Lower lobe of right lung (tissue), 2 donors: ENCODE measurements around the gene LRP1-AS. TPM values are rescaled to one million over a fixed set of nuclear protein-coding genes. Genes with fewer than 3 reads are reported as not detected.

Source experiments
- ATAC-seq, 2 donors: fragments of 200-7000 bp; cut with Tn5 transposase; one replicate each; pipeline ENCODE4 v1.9.1; 2020 to 2022; ENCODE audit warnings: mild to moderate bottlenecking in 2 of 2, moderate library complexity in 2 of 2
- DNase-seq: peaks from one replicate; pipeline ENCODE4 v3.0.0-alpha.2; 2020
- H3K27ac ChIP-seq: fragments of 200-600 bp; one replicate; pipeline ENCODE4 v1.8.0; 2022
- H3K27me3 ChIP-seq: fragments of 200-600 bp; one replicate; pipeline ENCODE4 v1.8.0; 2022; ENCODE audit warnings: low read depth
- H3K36me3 ChIP-seq: fragments of 200-600 bp; one replicate; pipeline ENCODE4 v1.8.0; 2022; ENCODE audit warnings: mild to moderate bottlenecking
- H3K4me1 ChIP-seq: fragments of 200-600 bp; one replicate; pipeline ENCODE4 v1.8.0; 2022
- H3K4me3 ChIP-seq: fragments of 200-600 bp; one replicate; pipeline ENCODE4 v1.8.0; 2022; ENCODE audit warnings: mild to moderate bottlenecking
- H3K9me3 ChIP-seq: fragments of 200-600 bp; one replicate; pipeline ENCODE4 v1.8.0; 2022
- CTCF ChIP-seq: fragments of 200-600 bp; IDR thresholded peaks from one replicate; pipeline ENCODE4 v1.8.0; 2022; ENCODE audit warnings: antibody characterized with exemption, mild to moderate bottlenecking
- intact Hi-C: fragments of 100-400 bp; cut with DNase I; formaldehyde crosslinking; loops from one replicate; pipeline ENCODE4 v1.11.0; 2022
- total RNA-seq: library from RNA; stranded (reverse); fragmentation: NEBNext Ultra II Directional; extraction: Animal tissue kit (Norgen Biotek cat#: 25700); gene quantifications from one replicate; pipeline ENCODE4 v1.2.1, GENCODE V29; 2021
- donor health status: DM: no; HTN: yes; CAD: no; lungs with severe emphysema.

Gene LRP1-AS
- total RNA-seq, 1 donor from 2014 or later: not detected

- DNase-seq: no peak
- Histone ChIP-seq H3K27ac (peak overlapping the region; percentile 18), H3K9me3 (no peaks in the 10 kb centered on the region), H3K36me3 (no peaks in the 10 kb centered on the region), H3K4me3 (peak overlapping the region; percentile 95), H3K4me1 (peaks cover 84% of the 10 kb centered on the region), H3K27me3 (no peaks in the 10 kb centered on the region)
- TF ChIP-seq CTCF: no peak
- intact Hi-C loops: no loop called here
- ATAC-seq: no peak
Observed at GRCh38 chr12:57133013-57133569, 14.3 kb downstream of the LRP1-AS start.

GRCh38 chr12:57131896-57132744 is 15.3 kb downstream of the LRP1-AS start:
- Histone ChIP-seq H3K4me1 (peaks cover 77% of the 10 kb centered on the region), H3K9me3 (no peaks in the 10 kb centered on the region), H3K27ac (peak overlapping the region; percentile 43), H3K27me3 (no peaks in the 10 kb centered on the region), H3K4me3 (peak overlapping the region; percentile 95), H3K36me3 (no peaks in the 10 kb centered on the region)
- intact Hi-C loops: no loop called here
- no peak for TF ChIP-seq CTCF
- no peak for DNase-seq
- ATAC-seq: no peak

- H3K27me3 ChIP-seq: no peaks in the 10 kb centered on the region
- intact Hi-C loops: no loop called here
- H3K4me3 ChIP-seq: peak overlapping the region; percentile 95
- H3K4me1 ChIP-seq: peaks cover 73% of the 10 kb centered on the region
- ATAC-seq (no peak), DNase-seq (no peak)
- no peaks in the 10 kb centered on the region for H3K36me3 ChIP-seq
- no peak for TF ChIP-seq CTCF
- H3K27ac ChIP-seq: peak overlapping the region; percentile 8
- no peaks in the 10 kb centered on the region for H3K9me3 ChIP-seq
Observed at GRCh38 chr12:57130941-57131340, 16.5 kb downstream of the LRP1-AS start.

DNA sequence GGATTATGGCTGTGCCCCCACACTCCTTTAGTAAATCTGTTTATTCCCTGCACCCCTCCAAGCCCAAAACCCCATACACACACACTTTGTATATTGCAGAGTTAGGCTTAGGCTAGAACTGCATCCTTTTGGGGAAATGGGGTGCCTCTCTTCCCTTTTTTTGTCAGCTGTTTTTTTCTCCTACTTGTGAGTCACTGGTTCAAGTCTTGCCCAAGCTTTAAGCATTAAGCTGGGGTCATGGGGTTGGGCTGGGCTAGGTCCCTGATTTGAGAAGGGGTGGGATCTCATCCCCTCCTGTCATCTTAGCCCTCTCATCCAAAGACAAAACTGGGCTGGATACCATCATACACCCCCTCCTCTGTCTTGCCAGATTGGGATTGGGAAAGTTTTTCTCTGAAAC is 17.5 kb downstream of the LRP1-AS start:
- TF ChIP-seq CTCF: no peak
- no peak for DNase-seq
- ATAC-seq: no peak
- no peaks in the 10 kb centered on the region for H3K36me3 ChIP-seq
- intact Hi-C loops: loop anchor here (10.0 kb wide), 1 partner anchor 45 kb away; no protein-coding TSS in a partner anchor
- peaks cover 62% of the 10 kb centered on the region for H3K4me1 ChIP-seq
- no peaks in the 10 kb centered on the region for H3K27me3 ChIP-seq
- H3K9me3 ChIP-seq: no peaks in the 10 kb centered on the region
- peak overlapping the region; percentile 95 for H3K4me3 ChIP-seq
- H3K27ac ChIP-seq: peak overlapping the region; percentile 92

GRCh38 chr12:57129321-57129842 is 18.0 kb downstream of the LRP1-AS start:
- intact Hi-C loops: loop anchor here (10.0 kb wide), 1 partner anchor 45 kb away; no protein-coding TSS in a partner anchor
- TF ChIP-seq CTCF: no peak
- no peaks in the 10 kb centered on the region for H3K27me3 ChIP-seq
- ATAC-seq: no peak
- H3K4me1 ChIP-seq: peaks cover 57% of the 10 kb centered on the region
- H3K27ac ChIP-seq: peak overlapping the region; percentile 92
- H3K9me3 ChIP-seq: no peaks in the 10 kb centered on the region
- no peak for DNase-seq
- H3K4me3 ChIP-seq: peak overlapping the region; percentile 95
- no peaks in the 10 kb centered on the region for H3K36me3 ChIP-seq
